Activated CD4-positive, alpha-beta T cell treated with anti-CD3 and anti-CD28 coated beads, Interleukin-2, amount 10 ng/mL, durations not matched to agents 7 days and 5 days (primary cell): ENCODE measurements around the gene APOBEC3C. TPM values are rescaled to one million over a fixed set of nuclear protein-coding genes. Genes with fewer than 3 reads are reported as not detected.
"Not testable (repeated sequence)": the region's sequence is repeated elsewhere in the genome, so short reads cannot be mapped to it uniquely, and the experiment has no call there.

Experiments used
- CTCF ChIA-PET: fragments of 350-600 bp; sonication (Branson Sonifier 250); formaldehyde crosslinking; loops from one replicate; lab custom pipeline; 2021; ENCODE audit warnings: antibody characterized with exemption; lab: Charles Lee
- POLR2A ChIA-PET: fragments of 350-600 bp; sonication (Branson Sonifier 250); formaldehyde crosslinking; loops from one replicate; lab custom pipeline; 2021; ENCODE audit warnings: antibody characterized with exemption; lab: Charles Lee
- DNase-seq: peaks from one replicate; pipeline ENCODE4 v3.0.0-alpha.2; 2020
- H3K27ac Mint-ChIP-seq: one replicate; pipeline ENCODE4 v1.8.0; 2021; ENCODE audit warnings: mild to moderate bottlenecking, moderate library complexity, mixed read lengths
- H3K27me3 Mint-ChIP-seq: one replicate; pipeline ENCODE4 v1.8.0; 2021; ENCODE audit warnings: mixed read lengths
- H3K36me3 Mint-ChIP-seq: one replicate; pipeline ENCODE4 v1.8.0; 2021; ENCODE audit warnings: low read depth, mixed read lengths
- H3K4me1 Mint-ChIP-seq: one replicate; pipeline ENCODE4 v1.8.0; 2021; ENCODE audit warnings: mixed read lengths
- H3K4me3 Mint-ChIP-seq: one replicate; pipeline ENCODE4 v1.8.0; 2021; ENCODE audit warnings: mild to moderate bottlenecking, moderate library complexity, mixed read lengths
- H3K9me3 Mint-ChIP-seq: one replicate; pipeline ENCODE4 v1.8.0; 2021; ENCODE audit warnings: mixed read lengths
- total RNA-seq, 2 experiments: library from RNA; stranded (reverse); gene quantifications; one replicate each; pipeline ENCODE4 v1.2.3, GENCODE V29; 2021

APOBEC3C gene
- total RNA-seq, 2 experiments from 2014 or later = 111 to 144 TPM

DNA sequence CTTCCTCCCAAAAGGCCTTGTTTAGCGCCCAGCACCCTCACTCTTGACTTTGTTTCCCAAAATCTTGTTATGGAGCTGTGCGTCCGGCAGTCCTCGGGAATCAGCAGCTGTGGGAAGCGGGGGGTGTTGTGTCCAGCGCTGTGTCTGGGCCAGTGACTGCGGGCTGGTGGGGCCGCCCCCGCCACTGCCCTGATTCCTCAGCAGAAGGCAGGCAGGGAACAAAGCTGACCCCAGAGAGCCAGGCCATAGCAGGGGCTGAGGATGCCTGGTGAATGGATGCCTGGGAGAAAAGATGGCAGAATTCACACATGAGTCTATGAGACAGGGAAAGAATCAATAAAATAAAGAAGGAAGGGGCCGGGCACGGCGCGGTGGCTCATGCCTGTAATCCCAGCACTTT lies 2.5 kb downstream of the APOBEC3C start:
- Mint-ChIP-seq H3K9me3 (no peaks in the 10 kb centered on the region), H3K27ac (peak overlapping the region; percentile 62), H3K4me1 (peaks cover 61% of the 10 kb centered on the region), H3K4me3 (peak overlapping the region; percentile 27), H3K27me3 (no peaks in the 10 kb centered on the region), H3K36me3 (peaks cover 25% of the 10 kb centered on the region)
- ChIA-PET CTCF (interaction anchor here (0.9 to 2.1 kb wide), 3 partner anchors 13 to 147 kb away, joined by 3 to 11 read pairs (median 3); no protein-coding TSS in a partner anchor), POLR2A (no interaction called here)
- no peak for DNase-seq

GRCh38 chr22:39017596-39018365 lies 3.7 kb downstream of the APOBEC3C start:
- peaks cover 32% of the 10 kb centered on the region for H3K36me3 Mint-ChIP-seq
- no peaks in the 10 kb centered on the region for H3K9me3 Mint-ChIP-seq
- no peak for DNase-seq
- peak overlapping the region; percentile 11 for H3K4me3 Mint-ChIP-seq
- ChIA-PET CTCF (no interaction called here), POLR2A (no interaction called here)
- H3K27me3 Mint-ChIP-seq = no peaks in the 10 kb centered on the region
- H3K27ac Mint-ChIP-seq = no peak overlapping the region
- peaks cover 64% of the 10 kb centered on the region for H3K4me1 Mint-ChIP-seq

DNA sequence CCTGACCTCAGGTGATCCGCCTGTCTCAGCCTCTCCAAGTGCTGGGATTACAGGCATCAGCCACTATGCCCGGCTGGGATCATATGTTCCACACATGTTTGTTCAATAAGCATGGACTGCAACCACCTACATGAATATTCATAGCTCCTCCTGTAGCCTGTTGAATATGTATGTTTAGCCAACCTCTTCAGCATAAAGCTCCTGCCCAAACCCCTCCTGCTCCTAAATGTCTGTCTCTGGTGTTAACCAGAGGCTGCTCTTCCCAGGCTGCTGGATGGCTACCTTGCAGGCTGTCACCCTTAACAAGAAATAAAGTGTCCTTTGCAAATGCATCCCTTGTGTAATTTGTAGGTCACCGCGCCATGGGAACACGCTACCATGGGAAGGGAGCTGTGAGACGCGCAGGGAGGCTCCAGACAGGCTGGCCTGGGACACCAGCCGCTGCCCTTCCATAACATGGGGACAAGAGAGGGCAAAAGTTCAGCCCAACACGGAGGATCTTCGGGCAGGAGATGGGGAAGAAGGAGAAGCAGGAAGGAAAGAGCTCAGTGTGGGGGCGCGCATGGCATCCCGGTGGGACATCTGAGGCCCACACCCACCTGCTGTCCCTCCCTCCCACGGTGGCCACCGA lies 6.1 kb downstream of the APOBEC3C start:
- POLR2A ChIA-PET, H3K9me3 Mint-ChIP-seq, H3K27me3 Mint-ChIP-seq, DNase-seq: not testable (repeated sequence)
- H3K4me3 Mint-ChIP-seq = peak overlapping the region; percentile 82
- peak overlapping the region; percentile 96 for H3K27ac Mint-ChIP-seq
- CTCF ChIA-PET = interaction anchor here (0.6 to 1.8 kb wide), 2 partner anchors 75 to 149 kb away, joined by 4 read pairs; no protein-coding TSS in a partner anchor
- peaks cover 65% of the 10 kb centered on the region for H3K4me1 Mint-ChIP-seq
- peaks cover 37% of the 10 kb centered on the region for H3K36me3 Mint-ChIP-seq

- H3K4me1 Mint-ChIP-seq = peaks cover 68% of the 10 kb centered on the region
- no peaks in the 10 kb centered on the region for H3K27me3 Mint-ChIP-seq
- POLR2A ChIA-PET = no interaction called here
- H3K27ac Mint-ChIP-seq = peak overlapping the region; percentile 96
- peak overlapping the region; percentile 82 for H3K4me3 Mint-ChIP-seq
- DNase-seq = no peak
- H3K9me3 Mint-ChIP-seq = no peaks in the 10 kb centered on the region
- peaks cover 37% of the 10 kb centered on the region for H3K36me3 Mint-ChIP-seq
- CTCF ChIA-PET = interaction anchor here (0.6 kb wide), 1 partner anchor 11 kb away, joined by 3 read pairs; no protein-coding TSS in a partner anchor
Measured at GRCh38 chr22:39021552-39022250, 7.6 kb downstream of the APOBEC3C start.

DNA sequence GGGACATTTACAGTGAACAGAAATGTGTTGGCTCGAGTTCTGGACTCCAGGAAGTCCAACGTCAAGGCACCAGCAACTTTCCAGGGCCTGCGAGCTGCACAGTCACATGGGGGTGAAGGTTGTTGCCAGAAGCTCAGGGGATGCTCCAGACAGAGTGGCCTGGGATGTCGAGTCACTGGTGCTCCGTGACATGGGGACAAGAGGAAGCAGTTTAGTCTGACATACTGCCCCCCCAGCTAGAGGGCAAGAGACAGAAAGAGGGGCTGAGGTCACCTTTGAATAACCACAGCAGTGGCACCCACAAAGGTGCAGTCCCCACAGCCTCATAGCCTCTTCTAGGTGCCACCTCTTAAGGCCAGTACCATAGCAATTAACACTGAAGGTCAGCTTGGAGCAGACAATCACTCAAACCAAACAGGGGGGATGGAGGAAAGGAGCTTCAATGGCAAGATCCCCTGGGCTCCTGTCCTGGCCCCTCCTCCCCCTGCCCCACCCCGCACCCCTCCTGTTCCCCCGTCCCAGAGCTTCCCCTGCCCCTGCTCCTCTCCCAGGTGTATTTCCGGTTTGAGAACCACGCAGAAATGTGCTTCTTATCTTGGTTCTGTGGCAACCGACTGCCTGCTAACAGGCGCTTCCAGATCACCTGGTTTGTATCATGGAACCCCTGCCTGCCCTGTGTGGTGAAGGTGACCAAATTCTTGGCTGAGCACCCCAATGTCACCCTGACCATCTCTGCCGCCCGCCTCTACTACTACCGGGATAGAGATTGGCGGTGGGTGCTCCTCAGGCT lies 10.7 kb downstream of the APOBEC3C start:
- peak overlapping the region; percentile 14 for H3K4me3 Mint-ChIP-seq
- H3K9me3 Mint-ChIP-seq = no peaks in the 10 kb centered on the region
- H3K4me1 Mint-ChIP-seq = peaks cover 62% of the 10 kb centered on the region
- DNase-seq = peak; percentile 45
- CTCF ChIA-PET = no interaction called here
- POLR2A ChIA-PET = no interaction called here
- H3K27ac Mint-ChIP-seq = peak overlapping the region; percentile 89
- H3K27me3 Mint-ChIP-seq = no peaks in the 10 kb centered on the region
- peaks cover 35% of the 10 kb centered on the region for H3K36me3 Mint-ChIP-seq

GRCh38 chr22:39026509-39027150 lies 12.6 kb downstream of the APOBEC3C start:
- peaks cover 27% of the 10 kb centered on the region for H3K36me3 Mint-ChIP-seq
- no peaks in the 10 kb centered on the region for H3K27me3 Mint-ChIP-seq
- peak overlapping the region; percentile 68 for H3K27ac Mint-ChIP-seq
- no peak for DNase-seq
- H3K9me3 Mint-ChIP-seq = no peaks in the 10 kb centered on the region
- ChIA-PET CTCF (no interaction called here), POLR2A (no interaction called here)
- H3K4me1 Mint-ChIP-seq = peaks cover 49% of the 10 kb centered on the region
- no peak overlapping the region for H3K4me3 Mint-ChIP-seq

DNA sequence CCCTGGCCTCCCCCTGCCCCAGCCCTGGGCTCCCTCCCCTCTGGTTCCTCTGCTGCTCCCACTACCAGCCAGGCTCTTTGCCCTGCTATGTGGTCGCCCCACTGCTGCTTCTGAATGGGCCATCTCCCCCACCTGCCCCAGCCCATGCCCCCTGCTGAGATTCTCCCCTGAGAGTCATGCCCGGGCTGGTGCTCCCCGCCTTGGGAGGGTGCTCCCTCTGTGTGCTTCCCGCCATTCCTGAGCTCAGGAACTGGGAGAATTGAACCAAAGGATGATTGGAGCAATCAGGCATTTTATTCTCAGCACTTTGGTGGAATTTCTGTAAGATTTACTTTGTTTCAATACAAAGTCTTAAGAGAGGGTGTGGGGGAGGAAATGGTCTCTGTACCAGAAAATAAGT lies 13.7 kb downstream of the APOBEC3C start:
- POLR2A ChIA-PET = no interaction called here
- DNase-seq = no peak
- H3K4me1 Mint-ChIP-seq = peaks cover 40% of the 10 kb centered on the region
- peak overlapping the region; percentile 46 for H3K27ac Mint-ChIP-seq
- H3K9me3 Mint-ChIP-seq = no peaks in the 10 kb centered on the region
- no peak overlapping the region for H3K4me3 Mint-ChIP-seq
- peaks cover 20% of the 10 kb centered on the region for H3K36me3 Mint-ChIP-seq
- no peaks in the 10 kb centered on the region for H3K27me3 Mint-ChIP-seq
- CTCF ChIA-PET = interaction anchor here (0.6 to 0.9 kb wide), 2 partner anchors 12 to 963 kb away, joined by 3 read pairs; no protein-coding TSS in a partner anchor

DNA sequence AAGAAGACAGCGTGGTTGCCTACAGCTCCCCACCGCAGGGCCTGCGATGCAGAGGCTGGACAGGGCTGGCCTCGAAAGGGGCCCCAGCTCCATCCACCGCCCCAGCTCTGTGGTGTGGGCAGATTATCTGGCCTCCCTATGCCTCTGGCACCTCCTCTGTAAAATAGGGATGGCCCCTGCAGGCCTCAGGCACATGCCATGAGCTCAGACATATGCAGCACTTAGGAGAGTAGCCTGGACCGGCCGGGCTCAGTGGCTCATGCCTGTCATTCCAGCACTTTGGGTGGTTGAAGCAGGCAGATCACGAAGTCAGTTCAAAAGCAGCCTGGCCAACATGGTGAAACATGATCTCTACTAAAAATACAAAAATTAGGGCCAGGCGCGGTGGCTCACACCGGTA lies 14.2 kb downstream of the APOBEC3C start:
- no peaks in the 10 kb centered on the region for H3K27me3 Mint-ChIP-seq
- no peak overlapping the region for H3K4me3 Mint-ChIP-seq
- no peak overlapping the region for H3K27ac Mint-ChIP-seq
- ChIA-PET CTCF (interaction anchor here (0.5 to 1.4 kb wide), 4 partner anchors 9 to 963 kb away, joined by 3 to 4 read pairs (median 3); no protein-coding TSS in a partner anchor), POLR2A (no interaction called here)
- H3K4me1 Mint-ChIP-seq = peaks cover 38% of the 10 kb centered on the region
- H3K9me3 Mint-ChIP-seq = no peaks in the 10 kb centered on the region
- peaks cover 24% of the 10 kb centered on the region for H3K36me3 Mint-ChIP-seq
- DNase-seq = no peak

DNA sequence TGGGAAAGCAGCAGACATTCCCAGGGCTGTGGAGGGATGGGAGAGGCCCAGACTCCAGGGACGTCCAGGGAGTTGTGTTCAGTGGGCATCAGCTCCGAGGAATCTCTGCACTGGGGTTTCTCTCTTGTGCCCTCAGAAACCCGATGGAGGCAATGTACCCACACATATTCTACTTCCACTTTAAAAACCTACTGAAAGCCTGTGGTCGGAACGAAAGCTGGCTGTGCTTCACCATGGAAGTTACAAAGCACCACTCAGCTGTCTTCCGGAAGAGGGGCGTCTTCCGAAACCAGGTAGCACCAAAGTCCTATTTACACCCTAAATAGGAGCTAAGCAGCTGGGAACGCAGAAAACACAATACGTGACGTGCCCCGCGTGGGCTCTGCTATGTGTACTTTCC lies 15.2 kb downstream of the APOBEC3C start:
- CTCF ChIA-PET = interaction anchor here (1.4 kb wide), 1 partner anchor 70 kb away, joined by 3 read pairs; no protein-coding TSS in a partner anchor
- H3K36me3 Mint-ChIP-seq = peaks cover 22% of the 10 kb centered on the region
- no peak overlapping the region for H3K27ac Mint-ChIP-seq

GRCh38 chr22:39030705-39031104 lies 16.6 kb downstream of the APOBEC3C start:
- H3K4me1 Mint-ChIP-seq = peaks cover 14% of the 10 kb centered on the region
- no peak overlapping the region for H3K27ac Mint-ChIP-seq
- CTCF ChIA-PET = no interaction called here
- H3K4me3 Mint-ChIP-seq = no peak overlapping the region
- DNase-seq = no peak
- H3K27me3 Mint-ChIP-seq = no peaks in the 10 kb centered on the region
- POLR2A ChIA-PET = no interaction called here
- peaks cover 14% of the 10 kb centered on the region for H3K36me3 Mint-ChIP-seq
- H3K9me3 Mint-ChIP-seq = no peaks in the 10 kb centered on the region

More for the DNA sequence above, 15.2 kb downstream of the APOBEC3C start:
- H3K4me1 Mint-ChIP-seq = peaks cover 29% of the 10 kb centered on the region
- H3K4me3 Mint-ChIP-seq = no peak overlapping the region
- DNase-seq = no peak
- no peaks in the 10 kb centered on the region for H3K27me3 Mint-ChIP-seq
- POLR2A ChIA-PET = no interaction called here
- H3K9me3 Mint-ChIP-seq = no peaks in the 10 kb centered on the region

DNA sequence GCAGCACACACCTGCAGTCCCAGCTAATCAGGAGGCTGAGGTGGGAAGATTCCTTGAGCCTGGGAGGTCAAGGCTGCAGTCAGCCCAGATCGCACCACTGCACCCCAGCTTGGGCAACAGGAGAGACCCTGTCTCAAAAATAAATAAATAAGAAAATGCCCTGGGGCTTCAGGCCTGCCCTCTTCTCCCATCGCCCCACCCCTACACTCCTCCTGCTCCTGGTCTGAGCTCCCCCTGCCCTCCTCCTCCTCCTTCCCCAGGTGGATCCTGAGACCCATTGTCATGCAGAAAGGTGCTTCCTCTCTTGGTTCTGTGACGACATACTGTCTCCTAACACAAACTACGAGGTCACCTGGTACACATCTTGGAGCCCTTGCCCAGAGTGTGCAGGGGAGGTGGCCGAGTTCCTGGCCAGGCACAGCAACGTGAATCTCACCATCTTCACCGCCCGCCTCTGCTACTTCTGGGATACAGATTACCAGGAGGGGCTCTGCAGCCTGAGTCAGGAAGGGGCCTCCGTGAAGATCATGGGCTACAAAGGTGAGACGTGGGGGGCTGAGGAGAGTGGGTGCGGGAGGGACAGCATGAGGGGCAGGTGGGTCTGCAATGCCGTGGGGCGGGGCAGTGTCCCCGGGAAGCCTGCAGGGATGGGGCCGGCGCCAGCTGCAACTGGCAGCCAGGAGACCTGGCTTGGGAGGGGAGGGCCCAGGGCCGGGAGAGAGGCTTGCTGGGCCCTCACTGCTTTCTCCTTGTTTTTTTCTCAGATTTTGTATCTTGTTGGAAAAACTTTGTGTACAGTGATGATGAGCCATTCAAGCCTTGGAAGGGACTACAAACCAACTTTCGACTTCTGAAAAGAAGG lies 17.6 kb downstream of the APOBEC3C start:
- peaks cover 12% of the 10 kb centered on the region for H3K36me3 Mint-ChIP-seq
- H3K9me3 Mint-ChIP-seq, H3K27me3 Mint-ChIP-seq, H3K27ac Mint-ChIP-seq, H3K4me3 Mint-ChIP-seq, POLR2A ChIA-PET, DNase-seq: not testable (repeated sequence)
- H3K4me1 Mint-ChIP-seq = peaks cover 11% of the 10 kb centered on the region
- CTCF ChIA-PET = interaction anchor here (0.6 kb wide), 1 partner anchor 337 kb away, joined by 3 read pairs; no protein-coding TSS in a partner anchor
